ENCODE measurements around the gene OR7G1.

The OR7G1 gene

DNA sequence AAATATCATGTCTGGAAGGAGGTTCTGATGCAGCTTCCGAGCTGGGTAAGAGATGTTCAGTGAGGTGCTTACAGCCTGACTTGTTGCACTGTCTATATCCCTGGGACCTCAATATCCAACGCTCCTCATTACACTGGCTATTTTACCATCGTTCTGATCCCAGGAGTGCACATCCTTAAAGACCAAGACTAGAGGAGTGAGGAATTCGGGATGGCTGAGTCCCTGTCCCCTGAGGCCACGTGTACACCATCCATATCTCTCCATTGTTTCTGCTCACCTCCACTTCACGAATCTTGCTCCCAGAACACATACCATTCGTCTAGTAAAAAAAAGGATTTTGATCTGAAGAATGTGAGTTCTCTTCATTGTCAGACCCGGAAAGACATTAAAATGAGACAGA is 8.2 kb downstream of the OR7G1 start, which contains the start of gene OR7G2:
Gene OR7G2, minus strand, starts transcription at position 101 of the 400 bp plus-strand sequence. CDS start 4,232 bp downstream, outside the sequence.
- no peaks in the 10 kb centered on the region for H3K4me1 ChIP-seq (ENCODE audit: low read depth, poor library complexity, severe bottlenecking)
- H3K27me3 ChIP-seq (ENCODE audit: insufficient read depth, low read depth) = peaks cover 8% of the 10 kb centered on the region; the same call in 1 of the 2 replicates
- TF ChIP-seq, protein P1, sequence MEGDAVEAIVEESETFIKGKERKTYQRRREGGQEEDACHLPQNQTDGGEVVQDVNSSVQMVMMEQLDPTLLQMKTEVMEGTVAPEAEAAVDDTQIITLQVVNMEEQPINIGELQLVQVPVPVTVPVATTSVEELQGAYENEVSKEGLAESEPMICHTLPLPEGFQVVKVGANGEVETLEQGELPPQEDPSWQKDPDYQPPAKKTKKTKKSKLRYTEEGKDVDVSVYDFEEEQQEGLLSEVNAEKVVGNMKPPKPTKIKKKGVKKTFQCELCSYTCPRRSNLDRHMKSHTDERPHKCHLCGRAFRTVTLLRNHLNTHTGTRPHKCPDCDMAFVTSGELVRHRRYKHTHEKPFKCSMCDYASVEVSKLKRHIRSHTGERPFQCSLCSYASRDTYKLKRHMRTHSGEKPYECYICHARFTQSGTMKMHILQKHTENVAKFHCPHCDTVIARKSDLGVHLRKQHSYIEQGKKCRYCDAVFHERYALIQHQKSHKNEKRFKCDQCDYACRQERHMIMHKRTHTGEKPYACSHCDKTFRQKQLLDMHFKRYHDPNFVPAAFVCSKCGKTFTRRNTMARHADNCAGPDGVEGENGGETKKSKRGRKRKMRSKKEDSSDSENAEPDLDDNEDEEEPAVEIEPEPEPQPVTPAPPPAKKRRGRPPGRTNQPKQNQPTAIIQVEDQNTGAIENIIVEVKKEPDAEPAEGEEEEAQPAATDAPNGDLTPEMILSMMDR (conservative IDR thresholded peaks at IDR 0.05; ENCODE audit: low read depth, low read length) = no peak
- no peak within 1 kb of the TSS for H3K4me2 ChIP-seq
- no peak within 1 kb of the TSS for H3K9ac ChIP-seq
- no peak within 1 kb of the TSS for H2AFZ ChIP-seq (ENCODE audit: low read depth)
- no peaks in the 10 kb centered on the region for H3K36me3 ChIP-seq (ENCODE audit: insufficient read depth)
- no peaks in the 10 kb centered on the region for H3K79me2 ChIP-seq (ENCODE audit: insufficient read depth, low read depth)
- H3K4me3 ChIP-seq (IDR thresholded peaks at IDR 0.05; ENCODE audit: insufficient read depth, low read depth, low read length) = no peak within 1 kb of the TSS
- H3K27ac ChIP-seq = no peak within 1 kb of the TSS
- H4K20me1 ChIP-seq (ENCODE audit: insufficient read depth) = no peaks in the 10 kb centered on the region

GRCh38 chr19:9086761-9087160 is 28.8 kb downstream of the OR7G1 start, which contains the start of gene OR1M1:
TSS of gene OR1M1 (plus strand) at chr19:9087061. CDS start at chr19:9093245, 6,184 bp downstream.
- TF ChIP-seq, protein P1 (conservative IDR thresholded peaks at IDR 0.05; ENCODE audit: low read depth, low read length) = no peak
- H3K4me3 ChIP-seq (IDR thresholded peaks at IDR 0.05; ENCODE audit: insufficient read depth, low read depth, low read length) = no peak within 1 kb of the TSS

GRCh38 chr19:9078651-9079050 is 36.9 kb downstream of the OR7G1 start:
- no peak overlapping the region for H3K9ac ChIP-seq
- H3K4me2 ChIP-seq = no peak overlapping the region
- no peak overlapping the region for H3K4me3 ChIP-seq (IDR thresholded peaks at IDR 0.05; ENCODE audit: insufficient read depth, low read depth, low read length)
- H3K79me2 ChIP-seq (ENCODE audit: insufficient read depth, low read depth) = no peaks in the 10 kb centered on the region
- H3K27me3 ChIP-seq (ENCODE audit: insufficient read depth, low read depth) = no peaks in the 10 kb centered on the region; the same call in 1 of the 2 replicates
- H3K36me3 ChIP-seq (ENCODE audit: insufficient read depth) = no peaks in the 10 kb centered on the region
- H3K27ac ChIP-seq = no peak overlapping the region
- no peaks in the 10 kb centered on the region for H3K4me1 ChIP-seq (ENCODE audit: low read depth, poor library complexity, severe bottlenecking)
- TF ChIP-seq, protein P1 (conservative IDR thresholded peaks at IDR 0.05; ENCODE audit: low read depth, low read length) = no peak
- H2AFZ ChIP-seq (ENCODE audit: low read depth) = no peak overlapping the region
- no peaks in the 10 kb centered on the region for H4K20me1 ChIP-seq (ENCODE audit: insufficient read depth)

More at GRCh38 chr19:9086761-9087160, 28.8 kb downstream of the OR7G1 start, which contains the start of gene OR1M1:
- no peak within 1 kb of the TSS for H3K27ac ChIP-seq
- no peaks in the 10 kb centered on the region for H3K36me3 ChIP-seq (ENCODE audit: insufficient read depth)
- H3K79me2 ChIP-seq (ENCODE audit: insufficient read depth, low read depth) = no peaks in the 10 kb centered on the region
- H2AFZ ChIP-seq (ENCODE audit: low read depth) = no peak within 1 kb of the TSS
- H3K4me1 ChIP-seq (ENCODE audit: low read depth, poor library complexity, severe bottlenecking) = no peaks in the 10 kb centered on the region
- peaks cover 19% of the 10 kb centered on the region; the same call in 1 of the 2 replicates for H3K27me3 ChIP-seq (ENCODE audit: insufficient read depth, low read depth)
- no peak within 1 kb of the TSS for H3K4me2 ChIP-seq
- H4K20me1 ChIP-seq (ENCODE audit: insufficient read depth) = no peaks in the 10 kb centered on the region
- no peak within 1 kb of the TSS for H3K9ac ChIP-seq

DNA sequence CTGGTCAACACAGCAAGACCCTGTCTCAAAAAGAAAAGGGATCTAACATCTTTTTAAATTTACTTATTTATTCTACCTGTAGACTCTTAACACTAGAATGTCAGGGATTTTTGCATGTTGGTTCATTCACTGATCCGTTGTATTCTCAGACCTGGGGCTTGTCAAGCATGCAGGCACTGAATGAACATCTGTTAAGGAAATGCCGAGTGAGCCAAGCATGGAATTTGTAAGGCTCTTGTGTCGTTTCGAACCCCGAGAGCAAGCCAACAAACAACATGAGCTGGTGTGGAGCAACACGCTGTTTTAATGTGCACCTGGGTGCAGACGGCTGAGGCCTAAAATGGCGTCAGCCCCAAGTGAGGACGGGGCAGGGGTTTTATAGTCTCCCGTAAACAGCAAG is 38.7 kb downstream of the OR7G1 start:
- H2AFZ ChIP-seq (ENCODE audit: low read depth) = no peak overlapping the region
- no peaks in the 10 kb centered on the region for H3K79me2 ChIP-seq (ENCODE audit: insufficient read depth, low read depth)
- TF ChIP-seq, protein P1 (conservative IDR thresholded peaks at IDR 0.05; ENCODE audit: low read depth, low read length) = no peak
- no peak overlapping the region for H3K27ac ChIP-seq
- H3K36me3 ChIP-seq (ENCODE audit: insufficient read depth) = no peaks in the 10 kb centered on the region
- H3K4me1 ChIP-seq (ENCODE audit: low read depth, poor library complexity, severe bottlenecking) = no peaks in the 10 kb centered on the region
- H3K27me3 ChIP-seq (ENCODE audit: insufficient read depth, low read depth) = peaks cover 2% of the 10 kb centered on the region; the same call in 1 of the 2 replicates
- H3K4me2 ChIP-seq = no peak overlapping the region
- no peak overlapping the region for H3K4me3 ChIP-seq (IDR thresholded peaks at IDR 0.05; ENCODE audit: insufficient read depth, low read depth, low read length)
- H4K20me1 ChIP-seq (ENCODE audit: insufficient read depth) = no peaks in the 10 kb centered on the region
- H3K9ac ChIP-seq = no peak overlapping the region

All from KMS-11 (cell line).